ENCODE data around the gene DMRT1.

DNA sequence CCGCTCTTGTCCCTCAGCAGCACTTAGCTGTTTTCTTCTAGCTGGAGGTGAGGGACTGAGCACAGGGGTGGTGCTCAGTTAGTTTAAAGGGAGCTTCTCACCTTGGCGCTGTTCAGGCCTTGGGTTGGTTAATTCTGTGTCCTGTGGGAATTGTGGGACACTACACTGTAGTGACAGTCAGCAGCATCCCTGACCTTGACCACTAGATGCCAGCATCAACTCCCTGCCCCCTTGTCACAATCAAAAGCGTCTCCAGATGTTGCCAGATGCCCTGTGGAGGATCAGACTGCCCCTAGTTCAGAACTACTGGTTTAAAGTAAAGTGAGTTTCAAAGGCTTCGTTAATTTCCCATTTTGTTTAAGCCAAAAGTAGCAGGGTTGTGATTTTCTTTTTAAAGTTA, 69.5 kb downstream of the DMRT1 start:
- TF ChIP-seq, protein P1, sequence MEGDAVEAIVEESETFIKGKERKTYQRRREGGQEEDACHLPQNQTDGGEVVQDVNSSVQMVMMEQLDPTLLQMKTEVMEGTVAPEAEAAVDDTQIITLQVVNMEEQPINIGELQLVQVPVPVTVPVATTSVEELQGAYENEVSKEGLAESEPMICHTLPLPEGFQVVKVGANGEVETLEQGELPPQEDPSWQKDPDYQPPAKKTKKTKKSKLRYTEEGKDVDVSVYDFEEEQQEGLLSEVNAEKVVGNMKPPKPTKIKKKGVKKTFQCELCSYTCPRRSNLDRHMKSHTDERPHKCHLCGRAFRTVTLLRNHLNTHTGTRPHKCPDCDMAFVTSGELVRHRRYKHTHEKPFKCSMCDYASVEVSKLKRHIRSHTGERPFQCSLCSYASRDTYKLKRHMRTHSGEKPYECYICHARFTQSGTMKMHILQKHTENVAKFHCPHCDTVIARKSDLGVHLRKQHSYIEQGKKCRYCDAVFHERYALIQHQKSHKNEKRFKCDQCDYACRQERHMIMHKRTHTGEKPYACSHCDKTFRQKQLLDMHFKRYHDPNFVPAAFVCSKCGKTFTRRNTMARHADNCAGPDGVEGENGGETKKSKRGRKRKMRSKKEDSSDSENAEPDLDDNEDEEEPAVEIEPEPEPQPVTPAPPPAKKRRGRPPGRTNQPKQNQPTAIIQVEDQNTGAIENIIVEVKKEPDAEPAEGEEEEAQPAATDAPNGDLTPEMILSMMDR (tag by site-specific recombination; IDR thresholded peaks at IDR 0.05) = no peak
- no peak for TF ChIP-seq RBAK (tag by site-specific recombination; IDR thresholded peaks at IDR 0.05)
- TF ChIP-seq, protein P2, sequence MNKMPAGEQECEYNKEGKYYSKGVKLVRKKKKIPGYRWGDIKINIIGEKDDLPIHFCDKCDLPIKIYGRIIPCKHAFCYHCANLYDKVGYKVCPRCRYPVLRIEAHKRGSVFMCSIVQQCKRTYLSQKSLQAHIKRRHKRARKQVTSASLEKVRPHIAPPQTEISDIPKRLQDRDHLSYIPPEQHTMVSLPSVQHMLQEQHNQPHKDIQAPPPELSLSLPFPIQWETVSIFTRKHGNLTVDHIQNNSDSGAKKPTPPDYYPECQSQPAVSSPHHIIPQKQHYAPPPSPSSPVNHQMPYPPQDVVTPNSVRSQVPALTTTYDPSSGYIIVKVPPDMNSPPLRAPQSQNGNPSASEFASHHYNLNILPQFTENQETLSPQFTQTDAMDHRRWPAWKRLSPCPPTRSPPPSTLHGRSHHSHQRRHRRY (tag by site-specific recombination; IDR thresholded peaks at IDR 0.05) = no peak

All from HEK293 (cell line).